Mesangial cell (primary cell): ENCODE results near the gene MAP2. TPM values are rescaled to one million over a fixed set of nuclear protein-coding genes. Genes with fewer than 3 reads are reported as not detected.

ENCODE experiments used
- total RNA-seq: library from RNA; depleted of rRNA; stranded (reverse); fragments of >200 nt; gene quantifications from 2 replicates; pipeline ENCODE4 v1.2.3, GENCODE V29; 2015

Gene MAP2, protein sequence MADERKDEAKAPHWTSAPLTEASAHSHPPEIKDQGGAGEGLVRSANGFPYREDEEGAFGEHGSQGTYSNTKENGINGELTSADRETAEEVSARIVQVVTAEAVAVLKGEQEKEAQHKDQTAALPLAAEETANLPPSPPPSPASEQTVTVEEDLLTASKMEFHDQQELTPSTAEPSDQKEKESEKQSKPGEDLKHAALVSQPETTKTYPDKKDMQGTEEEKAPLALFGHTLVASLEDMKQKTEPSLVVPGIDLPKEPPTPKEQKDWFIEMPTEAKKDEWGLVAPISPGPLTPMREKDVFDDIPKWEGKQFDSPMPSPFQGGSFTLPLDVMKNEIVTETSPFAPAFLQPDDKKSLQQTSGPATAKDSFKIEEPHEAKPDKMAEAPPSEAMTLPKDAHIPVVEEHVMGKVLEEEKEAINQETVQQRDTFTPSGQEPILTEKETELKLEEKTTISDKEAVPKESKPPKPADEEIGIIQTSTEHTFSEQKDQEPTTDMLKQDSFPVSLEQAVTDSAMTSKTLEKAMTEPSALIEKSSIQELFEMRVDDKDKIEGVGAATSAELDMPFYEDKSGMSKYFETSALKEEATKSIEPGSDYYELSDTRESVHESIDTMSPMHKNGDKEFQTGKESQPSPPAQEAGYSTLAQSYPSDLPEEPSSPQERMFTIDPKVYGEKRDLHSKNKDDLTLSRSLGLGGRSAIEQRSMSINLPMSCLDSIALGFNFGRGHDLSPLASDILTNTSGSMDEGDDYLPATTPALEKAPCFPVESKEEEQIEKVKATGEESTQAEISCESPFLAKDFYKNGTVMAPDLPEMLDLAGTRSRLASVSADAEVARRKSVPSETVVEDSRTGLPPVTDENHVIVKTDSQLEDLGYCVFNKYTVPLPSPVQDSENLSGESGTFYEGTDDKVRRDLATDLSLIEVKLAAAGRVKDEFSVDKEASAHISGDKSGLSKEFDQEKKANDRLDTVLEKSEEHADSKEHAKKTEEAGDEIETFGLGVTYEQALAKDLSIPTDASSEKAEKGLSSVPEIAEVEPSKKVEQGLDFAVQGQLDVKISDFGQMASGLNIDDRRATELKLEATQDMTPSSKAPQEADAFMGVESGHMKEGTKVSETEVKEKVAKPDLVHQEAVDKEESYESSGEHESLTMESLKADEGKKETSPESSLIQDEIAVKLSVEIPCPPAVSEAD (N-terminal part only)
- 18.4 and 31.8 TPM in 2 replicates for total RNA-seq

DNA sequence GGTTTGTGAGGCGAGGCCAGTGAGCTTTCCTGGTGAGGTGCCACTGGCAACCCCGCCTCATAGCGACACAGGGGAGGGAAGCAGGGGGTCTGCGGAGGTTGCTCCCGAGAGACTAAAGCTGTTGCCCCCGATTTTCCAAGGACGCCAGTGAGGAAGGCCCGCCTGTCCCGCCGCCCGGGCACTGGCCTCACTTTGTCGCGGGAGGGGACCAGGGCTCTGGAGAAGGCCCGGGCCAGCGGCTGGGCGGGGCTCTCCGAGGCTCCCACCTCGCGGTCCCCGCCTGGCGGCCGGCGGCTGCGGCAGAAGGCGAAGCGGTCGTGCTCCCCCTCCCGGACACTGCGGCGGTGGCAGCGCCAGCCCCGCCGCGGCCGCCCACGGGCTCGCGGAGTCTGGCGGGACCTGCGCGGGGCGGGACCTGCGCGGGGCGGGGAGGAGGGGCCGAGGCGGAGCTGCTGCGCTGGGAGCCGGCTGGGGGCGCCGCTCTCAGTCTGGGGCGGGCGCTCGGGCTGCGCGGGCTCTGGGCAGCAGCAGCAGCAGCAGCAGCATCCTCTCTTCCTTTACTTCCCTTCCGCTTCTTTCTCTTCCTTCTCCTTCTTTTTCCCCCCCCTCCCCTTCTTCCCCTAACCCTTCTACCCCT is at the start of gene MAP2:
TSS of gene MAP2 (plus strand) at position 486 of the 637 bp plus-strand sequence. CDS start 229,124 bp downstream, outside the sequence.

DNA sequence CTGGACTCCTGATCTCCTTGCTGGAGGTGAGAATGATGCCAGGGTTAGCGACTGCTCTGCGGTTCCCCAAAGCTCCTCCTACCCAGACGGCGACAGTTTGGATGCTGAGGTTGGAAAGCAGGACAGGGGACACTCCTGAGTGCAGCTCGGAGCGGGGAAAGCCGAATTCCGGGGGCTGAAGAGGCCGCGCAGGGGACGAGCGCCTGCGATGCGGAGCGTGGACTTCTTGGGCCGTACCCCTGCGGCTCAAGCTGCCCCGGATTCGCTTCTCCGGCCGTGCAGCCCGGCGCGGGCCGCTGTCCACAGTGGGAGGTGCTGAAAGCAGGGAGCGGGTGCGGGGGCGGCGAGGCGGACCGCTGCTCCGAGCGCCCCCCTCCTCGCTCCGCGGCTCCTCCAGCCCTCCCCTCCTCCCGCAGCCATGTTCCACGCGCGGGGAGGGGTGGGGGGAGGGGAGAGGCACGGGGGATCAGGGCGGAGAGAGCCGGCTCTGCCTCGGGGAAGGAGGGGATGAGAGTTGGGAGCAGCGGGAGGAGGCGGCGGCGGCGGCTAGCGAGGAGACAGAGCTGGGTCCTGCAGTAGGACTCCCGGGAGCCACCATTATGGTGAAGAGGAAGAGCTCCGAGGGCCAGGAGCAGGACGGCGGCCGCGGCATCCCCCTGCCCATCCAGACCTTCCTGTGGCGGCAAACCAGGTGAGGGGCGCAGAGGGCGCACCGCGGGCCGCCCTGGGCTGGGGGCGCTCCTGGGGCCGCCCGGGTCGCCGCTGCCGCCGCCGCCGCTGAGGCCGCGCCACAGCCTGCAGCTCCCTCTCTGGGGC is 347.8 kb downstream of the MAP2 start, which contains the start of gene UNC80:
TSS of gene UNC80 (plus strand) at position 359 of the 816 bp plus-strand sequence. CDS start at position 600, 241 bp downstream.

